Sigmoid colon (tissue), 4 donors: Measurements from ENCODE around the gene IL31RA.

Source experiments
- EP300 ChIP-seq, 4 donors: sonication (generic); formaldehyde crosslinking; IDR thresholded peaks; one replicate each; pipeline ENCODE4 v1.6.1; 2017; ENCODE audit warnings: antibody characterized with exemption in 4 of 4
- POLR2A ChIP-seq, 2 donors: fragments of 450-650 bp; IDR thresholded peaks; one replicate each; pipeline ENCODE4 v1.6.1; 2016; ENCODE audit warnings: antibody characterized with exemption in 2 of 2, mild to moderate bottlenecking in 2 of 2, moderate library complexity in 2 of 2

GRCh38 chr5:55860709-55861108, 9.6 kb downstream of the IL31RA start:
- TF ChIP-seq POLR2A (IDR thresholded peaks at IDR 0.05) (no peak), EP300 (IDR thresholded peaks at IDR 0.05) (no peak)
